HG02678 (cell line): ENCODE data around the gene GNG7.
"Not testable (repeated sequence)": the region's sequence is repeated elsewhere in the genome, so short reads cannot be mapped to it uniquely, and the experiment has no call there.

Experiments used
- ATAC-seq: cut with Tn5 transposase; IDR thresholded peaks from one replicate; pipeline ENCODE4 v1.9.1; 2021; ENCODE audit warnings: mild to moderate bottlenecking, moderate library complexity; ENCODE audit not compliant: unreplicated experiment

GNG7 gene

DNA sequence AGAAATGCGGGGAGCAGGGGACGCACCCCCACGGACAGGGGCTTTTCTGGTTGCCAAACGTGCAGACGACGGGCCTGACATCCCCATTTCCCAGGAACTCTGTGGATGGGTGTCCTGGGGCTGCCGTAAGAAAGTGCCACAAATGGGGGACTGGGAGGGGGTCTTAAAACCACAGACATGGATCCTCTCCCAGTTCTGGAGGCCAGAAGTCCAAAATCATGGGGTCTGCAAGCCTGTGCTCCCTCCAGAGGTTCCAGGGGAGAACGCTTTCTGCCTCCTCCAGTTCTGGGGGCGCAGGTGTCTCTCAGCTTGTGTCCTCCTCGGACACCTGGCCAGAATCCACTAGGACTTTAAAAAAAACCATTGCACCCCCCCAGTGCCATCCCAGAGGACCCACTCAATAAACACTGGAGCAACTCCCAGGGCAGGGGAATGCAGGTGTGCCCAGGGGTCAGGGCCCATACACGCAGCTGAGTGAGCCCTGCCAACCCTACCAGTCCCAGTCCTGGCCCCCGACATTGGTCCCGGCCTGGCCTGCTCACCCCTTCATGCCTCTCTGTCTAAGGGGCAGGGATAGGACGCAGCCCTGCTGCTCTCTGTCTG lies 122.7 kb downstream of the GNG7 start:
- ATAC-seq = no peak

DNA sequence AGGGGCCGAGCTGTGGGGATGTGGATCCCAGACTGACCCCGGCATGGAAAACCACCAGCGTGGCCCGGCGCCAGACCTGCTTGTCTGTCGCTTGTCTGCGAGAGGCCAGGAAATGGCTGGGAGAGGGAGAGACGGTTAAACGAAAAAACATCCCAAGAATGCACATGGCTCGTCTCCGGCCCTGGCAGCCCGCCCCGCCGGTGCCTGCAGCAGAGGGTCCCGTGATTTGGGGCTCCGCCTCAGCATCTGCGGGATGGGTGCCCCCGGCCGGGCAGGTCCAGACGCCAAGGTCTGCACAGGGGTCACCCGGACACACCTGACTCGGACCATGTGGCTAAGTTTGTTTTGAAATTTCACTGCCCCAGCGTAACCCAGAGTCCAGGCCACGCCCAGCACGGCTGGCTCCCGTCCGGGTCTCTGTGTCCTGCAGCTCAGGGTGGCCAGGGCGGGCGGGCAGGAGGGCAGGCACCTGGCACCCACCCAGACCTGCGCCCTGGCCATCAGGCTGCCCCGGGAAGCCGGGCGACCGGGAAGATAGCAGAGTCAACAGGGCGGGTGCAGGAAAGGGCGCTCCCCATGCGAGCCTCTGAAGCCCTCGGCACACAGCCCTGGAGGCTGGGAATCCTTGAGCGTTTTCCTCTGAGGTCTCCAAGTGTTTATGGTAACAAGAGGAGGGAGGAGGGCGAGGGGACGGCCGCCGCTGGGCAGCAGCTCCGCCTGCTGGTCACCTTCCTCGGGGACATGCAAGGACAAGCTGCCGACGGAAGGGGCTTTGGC lies 123.4 kb downstream of the GNG7 start:
- ATAC-seq = no peak

DNA sequence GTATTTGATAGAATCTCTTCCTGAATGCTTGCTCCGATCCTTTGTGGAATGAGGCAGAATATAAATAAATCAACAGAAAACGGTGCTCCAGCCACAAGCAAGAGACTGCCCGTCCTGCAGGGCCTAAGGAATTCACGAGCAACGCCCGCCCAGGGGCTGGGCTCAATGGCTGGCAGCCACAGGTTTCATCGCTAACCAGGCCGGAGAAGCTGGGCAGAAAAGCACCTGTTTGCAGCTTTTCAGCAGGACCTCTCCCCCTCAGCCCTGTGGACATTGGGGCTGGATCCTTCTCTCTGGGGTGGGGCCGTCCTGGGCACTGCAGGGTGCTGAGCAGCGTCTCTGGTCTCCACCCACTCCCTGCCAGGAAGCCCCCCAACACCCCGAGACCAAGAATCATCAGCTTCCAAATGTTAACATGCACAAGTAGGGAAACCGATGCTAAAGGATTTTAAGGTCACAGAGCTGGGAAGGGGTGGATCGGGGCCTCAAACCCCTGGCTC lies 124.1 kb downstream of the GNG7 start:
- ATAC-seq = no peak

DNA sequence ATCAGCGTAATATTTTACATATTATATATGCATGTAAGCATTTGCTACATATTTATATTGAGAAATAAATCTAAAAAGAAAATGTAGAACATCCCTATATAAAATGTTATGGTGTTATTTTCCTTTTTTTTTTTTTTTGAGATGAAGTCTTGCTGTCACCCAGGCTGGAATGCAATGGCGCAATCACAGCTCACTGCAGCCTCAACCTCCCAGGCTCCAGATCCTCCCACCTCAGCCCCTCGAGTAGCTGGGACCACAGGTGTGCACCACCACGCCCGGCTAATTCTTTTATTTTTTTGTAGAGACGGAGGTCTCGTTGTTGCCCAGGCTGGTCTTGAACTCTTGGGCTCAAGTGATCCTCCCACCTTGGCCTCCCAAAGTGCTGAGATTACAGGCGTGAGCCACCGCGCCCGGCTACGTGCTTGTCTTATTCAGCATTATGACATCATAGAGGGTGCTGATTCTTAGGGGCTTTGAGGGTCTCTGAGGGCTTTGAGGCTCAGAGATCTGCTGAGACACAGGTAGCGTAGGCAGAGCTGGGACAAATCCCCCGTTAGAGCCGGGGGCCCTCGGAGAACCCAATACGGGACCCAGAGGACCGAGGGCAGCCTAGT lies 124.7 kb downstream of the GNG7 start:
- no peak for ATAC-seq

DNA sequence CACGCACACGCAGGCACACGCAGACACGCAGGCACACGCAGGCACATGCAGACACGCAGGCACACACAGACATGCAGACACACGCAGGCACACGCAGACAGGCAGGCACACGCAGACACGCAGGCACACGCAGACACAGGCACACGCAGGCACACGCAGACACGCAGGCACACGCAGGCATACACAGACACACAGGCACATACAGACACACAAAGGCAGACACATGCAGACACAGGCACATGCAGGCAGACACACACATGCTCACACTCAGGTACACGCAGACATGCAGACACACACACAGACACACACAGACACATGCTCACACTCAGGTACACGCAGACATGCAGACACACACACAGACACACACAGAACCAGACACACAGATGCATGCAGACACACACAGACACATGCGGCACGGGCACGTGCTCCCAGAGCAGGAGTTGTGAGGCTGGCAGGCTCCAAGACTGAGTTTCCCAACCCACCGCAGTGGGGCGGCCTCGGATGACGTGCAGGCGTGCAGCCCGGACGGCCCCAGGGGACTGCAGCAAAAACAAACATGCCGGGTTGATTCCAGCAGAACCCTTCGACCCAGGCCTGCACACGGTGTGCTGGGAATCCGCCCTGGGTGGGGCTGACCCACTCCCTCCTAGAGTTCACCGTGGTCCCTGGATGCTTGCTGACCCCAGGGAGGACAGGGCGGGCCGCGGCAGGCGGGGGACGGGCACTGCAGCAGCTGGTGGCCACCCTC lies 126.6 kb downstream of the GNG7 start:
- ATAC-seq = no peak

DNA sequence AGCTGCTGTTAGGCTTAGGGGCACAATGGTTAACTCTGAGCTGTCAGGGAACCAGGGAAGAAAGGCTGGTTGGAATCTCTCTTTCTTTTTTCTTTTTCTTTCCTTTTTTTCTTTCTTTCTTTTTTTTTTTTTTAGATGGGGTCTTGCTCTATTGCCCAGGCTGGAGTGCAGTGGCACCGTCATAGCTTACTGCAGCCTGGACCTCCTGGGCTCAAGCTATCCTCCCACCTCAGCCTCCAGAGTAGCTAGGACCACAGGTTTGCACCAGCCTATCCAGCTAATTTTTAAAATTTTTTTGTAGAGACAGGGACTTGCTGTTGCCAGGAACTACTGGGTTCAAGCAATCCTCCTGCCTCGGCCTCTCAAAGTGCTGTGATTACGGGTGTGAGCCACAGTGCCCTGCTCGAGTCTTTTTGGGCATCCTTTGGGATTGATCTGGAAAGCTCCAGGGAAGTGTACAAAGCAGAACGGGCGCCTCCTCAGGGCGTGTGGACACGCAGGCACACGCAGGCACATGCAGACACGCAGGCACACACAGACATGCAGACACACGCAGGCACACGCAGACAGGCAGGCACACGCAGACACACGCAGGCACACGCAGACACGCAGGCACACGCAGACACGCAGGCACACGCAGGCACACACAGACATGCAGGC lies 127.4 kb downstream of the GNG7 start:
- no peak for ATAC-seq

DNA sequence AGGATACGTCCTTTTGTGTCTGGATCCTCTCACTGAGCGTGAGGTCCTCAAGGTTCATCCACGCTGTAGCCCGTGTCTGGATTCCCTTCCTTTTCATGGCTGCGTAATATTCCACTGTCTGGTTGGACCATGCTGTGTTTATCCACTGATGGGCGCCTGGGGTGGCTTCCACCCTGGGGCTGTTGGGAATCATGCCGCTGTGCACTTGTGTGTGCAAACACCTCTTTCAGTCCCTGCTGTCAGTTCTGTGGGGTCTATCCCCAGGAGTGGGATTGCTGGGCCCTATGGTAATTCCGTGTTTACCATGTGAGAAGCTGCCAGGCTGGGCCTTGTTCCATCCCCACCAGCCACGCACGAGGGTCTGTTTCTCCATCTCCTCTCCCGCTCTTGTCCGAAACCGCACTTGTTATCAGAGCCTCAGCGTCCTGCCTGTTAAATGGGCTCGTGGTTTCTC lies 128.0 kb downstream of the GNG7 start:
- ATAC-seq = no peak

DNA sequence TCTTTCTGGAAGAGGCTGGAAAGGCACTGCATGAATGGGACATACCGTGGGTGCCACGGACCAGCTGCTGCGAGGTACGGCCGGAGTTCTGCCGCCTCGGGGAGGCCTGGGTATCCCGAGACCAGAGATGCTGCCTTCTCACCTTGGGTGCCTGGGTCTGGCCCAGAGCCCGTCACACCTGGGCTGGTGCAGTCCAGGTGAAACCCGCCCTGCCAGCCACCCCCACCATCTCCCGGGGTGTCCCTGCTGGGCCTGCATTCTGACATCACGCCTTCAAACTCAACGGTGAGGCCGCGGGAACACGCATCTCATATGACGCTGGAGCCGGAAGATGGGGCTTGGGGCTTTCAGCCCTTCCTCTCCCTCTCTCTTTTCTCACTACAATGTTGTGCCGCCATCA lies 128.6 kb downstream of the GNG7 start:
- no peak for ATAC-seq

DNA sequence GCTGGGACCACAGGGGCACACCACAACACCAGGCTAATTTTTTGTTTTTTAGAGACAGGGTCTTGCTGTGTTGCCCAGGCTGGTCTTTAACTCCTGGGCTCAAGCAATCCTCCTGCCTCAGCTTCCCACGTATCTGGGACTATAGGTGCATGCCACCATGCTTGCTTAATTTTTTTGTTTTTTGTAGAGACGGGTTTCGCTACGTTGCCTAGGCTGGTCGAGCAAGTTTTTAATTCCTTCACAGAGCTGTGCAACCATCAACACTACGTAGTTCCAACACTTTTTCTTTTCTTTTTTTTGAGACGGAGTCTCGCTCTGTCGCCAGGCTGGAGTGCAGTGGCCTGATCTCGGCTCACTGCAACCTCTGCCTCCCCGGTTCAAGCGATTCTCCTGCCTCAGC lies 130.3 kb downstream of the GNG7 start:
- not testable (repeated sequence) for ATAC-seq

DNA sequence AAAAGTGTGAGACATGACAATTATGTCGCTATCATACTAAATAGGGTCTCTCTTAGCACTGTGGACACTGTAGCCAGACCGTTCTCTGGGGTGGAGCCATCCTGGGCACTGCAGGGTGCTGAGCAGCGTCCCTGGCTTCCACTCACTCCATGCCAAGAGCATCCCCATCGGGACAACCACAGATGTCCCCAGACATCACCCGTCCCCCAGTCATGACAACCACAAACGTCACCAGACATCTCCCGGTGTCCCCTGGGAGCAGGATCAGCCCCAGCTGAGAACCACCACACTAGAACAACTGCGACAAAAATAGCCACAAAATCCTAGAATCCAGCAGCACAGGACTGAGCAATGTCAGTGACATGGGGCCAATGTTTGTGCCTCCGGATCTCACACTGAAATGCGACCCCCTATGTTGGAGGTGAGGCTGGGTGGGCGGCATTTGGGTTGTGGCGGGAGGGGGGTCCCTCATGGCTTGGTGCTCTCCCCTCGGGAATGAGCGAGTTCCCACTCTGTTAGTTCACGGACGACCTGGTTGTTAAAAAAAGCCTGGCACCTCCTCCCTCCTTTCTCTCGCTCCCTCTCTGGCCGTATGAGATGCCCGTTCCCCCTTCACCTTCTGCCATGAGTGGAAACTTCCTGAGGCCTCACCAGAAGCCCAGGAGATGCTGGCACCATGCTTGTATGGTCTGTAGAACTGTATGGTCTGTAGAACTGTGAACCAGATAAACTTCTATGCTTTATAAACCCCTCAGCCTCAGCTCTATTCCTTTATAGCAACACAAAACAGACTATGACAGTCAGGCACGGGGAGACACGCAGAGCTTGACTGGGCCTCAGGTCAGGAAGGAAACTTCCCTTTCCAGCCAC lies 132.7 kb downstream of the GNG7 start:
- ATAC-seq = no peak

DNA sequence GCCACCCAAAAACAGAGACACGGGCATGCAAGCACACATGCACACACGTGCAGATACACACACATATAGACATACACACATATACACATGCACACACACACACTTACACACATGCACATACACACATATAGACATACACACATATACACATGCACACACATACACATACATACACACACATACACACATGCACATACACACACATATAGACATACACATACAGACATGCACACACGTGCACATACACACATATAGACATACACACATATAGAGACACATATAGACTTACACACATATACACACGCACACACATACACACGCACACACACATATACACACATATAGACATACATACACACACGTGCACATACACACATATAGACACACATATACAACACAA lies 134.5 kb downstream of the GNG7 start:
- ATAC-seq = no peak

DNA sequence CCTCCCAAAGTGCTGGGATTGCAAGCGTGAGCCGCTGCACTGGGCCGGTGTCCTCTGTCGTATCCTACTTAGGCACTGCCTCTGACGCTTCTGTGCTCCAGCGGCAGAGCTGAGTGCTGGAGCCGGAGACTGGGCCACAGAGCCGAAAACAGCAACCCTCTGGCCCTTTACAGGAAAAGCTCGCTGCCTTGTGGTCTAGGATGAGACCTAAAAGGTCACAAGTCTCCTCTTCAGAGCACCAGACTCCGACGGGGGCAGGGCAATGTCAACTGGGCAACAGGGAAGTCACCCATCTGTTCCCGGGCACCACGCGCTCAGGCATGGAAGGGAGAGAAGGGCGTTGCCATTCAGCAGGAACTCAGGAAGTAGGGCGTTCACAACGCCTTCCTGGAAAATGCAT lies 134.9 kb downstream of the GNG7 start:
- ATAC-seq = no peak

DNA sequence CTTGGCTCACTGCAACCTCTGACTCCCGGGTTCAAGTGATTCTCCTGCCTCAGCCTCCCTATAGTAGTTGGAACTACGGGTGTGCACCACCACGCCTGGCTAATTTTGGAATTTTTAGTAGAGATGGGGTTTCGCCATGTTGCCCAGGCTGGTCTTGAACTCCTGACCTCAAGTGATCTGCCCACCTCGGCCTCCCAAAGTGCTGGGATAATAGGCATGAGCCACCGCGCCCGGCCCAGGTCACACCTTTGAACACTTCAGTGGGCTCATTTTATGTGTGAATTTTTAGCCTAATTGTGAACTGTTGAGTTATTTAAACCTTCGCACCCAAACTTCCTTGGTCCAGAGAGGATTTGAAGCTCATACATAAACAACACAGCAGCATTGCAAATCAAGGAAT lies 138.9 kb downstream of the GNG7 start:
- ATAC-seq = not testable (repeated sequence)

DNA sequence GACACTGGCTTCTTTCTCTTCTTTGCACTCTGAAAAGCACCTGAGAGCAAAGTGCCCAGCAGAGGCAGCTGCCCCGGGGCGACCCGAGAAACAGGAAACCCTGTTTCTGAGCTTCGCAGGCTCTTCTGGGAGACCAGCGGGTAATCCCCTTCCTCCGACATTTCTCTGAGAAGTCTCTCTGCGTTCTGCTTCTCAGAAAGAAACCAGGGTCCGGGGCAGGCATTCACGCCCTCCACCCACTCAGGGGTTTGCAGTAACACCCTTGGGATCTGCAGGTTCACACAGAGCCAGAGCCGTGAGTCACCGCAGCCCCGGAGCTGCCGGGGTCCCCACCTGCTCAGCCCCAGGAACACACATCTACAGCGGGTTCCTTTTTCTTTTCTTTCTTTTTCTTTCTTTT lies 140.6 kb downstream of the GNG7 start:
- ATAC-seq = peak; percentile 78

DNA sequence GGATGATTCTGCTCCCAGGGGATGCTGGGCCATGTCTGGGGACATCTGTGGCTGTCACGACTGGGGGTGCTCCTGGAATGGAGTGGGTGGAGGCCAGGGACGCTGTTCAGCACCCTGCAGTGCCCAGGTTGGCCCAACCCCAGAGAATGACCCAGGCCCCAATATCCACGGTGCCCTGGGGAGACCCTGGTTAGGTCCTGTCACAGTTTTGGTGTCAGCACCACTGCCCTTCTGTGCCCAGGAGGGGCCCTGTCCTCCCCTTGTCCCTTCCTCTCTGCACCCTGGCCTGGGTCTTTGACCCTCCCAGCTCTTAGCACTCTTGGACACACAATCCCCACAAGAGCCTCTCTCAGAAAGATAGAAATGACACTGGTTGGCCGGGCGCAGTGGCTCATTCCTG lies 141.3 kb downstream of the GNG7 start:
- no peak for ATAC-seq

DNA sequence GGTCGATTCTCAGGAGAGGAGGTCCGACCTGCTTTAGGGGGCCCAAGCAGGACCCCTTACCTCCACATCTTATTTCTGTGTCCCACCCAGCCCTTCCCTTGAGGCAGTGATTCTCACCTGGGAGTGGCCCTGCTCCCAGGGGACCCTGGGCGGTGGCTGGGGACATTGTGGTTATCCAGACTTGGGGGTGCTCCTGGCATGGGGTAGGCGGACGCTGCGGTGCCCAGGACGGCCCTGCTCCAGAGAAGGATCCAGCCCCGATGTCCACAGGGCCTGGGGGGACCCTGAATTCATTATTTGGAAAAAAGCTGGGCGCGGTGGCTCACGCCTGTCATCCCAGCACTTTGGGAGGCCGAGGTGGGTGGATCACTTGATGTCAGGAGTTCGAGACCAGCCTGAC lies 142.1 kb downstream of the GNG7 start:
- ATAC-seq = no peak

DNA sequence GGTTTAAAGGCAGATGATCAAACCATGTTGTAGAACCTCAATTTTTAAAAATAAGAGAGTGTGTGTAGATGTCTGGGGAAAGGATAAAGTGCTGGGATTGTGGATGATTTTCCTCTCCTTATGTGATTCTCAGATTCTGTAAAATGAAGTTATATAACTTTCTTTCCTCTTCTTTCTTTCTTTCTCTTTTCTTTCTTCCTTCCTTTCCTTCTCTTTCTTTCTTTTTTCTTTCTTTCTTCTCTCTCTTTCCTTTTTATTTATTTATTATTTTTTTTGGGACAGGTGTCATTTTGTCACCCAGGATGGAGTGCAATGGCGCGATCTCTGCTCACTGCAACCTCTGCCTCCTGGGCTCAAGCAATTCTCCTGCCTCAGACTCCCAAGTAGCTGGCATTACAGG lies 144.0 kb downstream of the GNG7 start:
- ATAC-seq = no peak

DNA sequence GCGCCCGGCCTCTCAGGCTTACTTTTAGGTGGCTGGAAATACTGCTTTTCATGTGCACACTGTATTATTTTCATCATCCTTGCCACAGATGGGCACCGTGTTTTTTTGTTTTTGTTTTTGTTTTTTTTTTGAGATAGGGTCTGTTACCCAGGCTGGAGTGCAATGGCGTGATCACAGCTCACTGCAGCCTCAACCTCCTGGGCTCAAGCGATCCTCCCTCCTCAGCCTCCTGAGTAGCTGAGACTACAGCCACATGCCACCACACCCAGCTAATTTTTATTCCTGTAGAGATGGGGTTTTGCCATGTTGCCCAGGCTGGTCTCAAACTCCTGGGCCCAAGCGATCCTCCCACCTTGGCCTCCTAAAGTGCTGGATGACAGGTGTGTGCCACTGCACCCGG lies 144.4 kb downstream of the GNG7 start:
- not testable (repeated sequence) for ATAC-seq

DNA sequence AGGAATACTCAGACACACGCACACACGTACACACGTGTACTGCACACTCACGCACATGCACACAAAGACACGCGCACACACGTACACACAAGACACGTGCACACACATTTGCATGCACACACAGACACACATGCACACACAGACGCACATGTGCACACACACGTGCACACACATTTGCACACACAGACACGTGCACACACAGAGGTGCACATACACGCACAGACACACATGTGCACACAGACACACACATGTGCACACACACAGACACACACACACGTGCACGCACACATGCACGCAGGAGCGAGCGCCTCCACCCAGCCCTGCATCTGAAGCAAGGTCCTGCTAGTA lies 145.4 kb downstream of the GNG7 start:
- ATAC-seq = no peak
